Choroid plexus epithelial cell (primary cell): Measurements from ENCODE around the gene GANC.

Experiments
- DNase-seq: peaks from one replicate; pipeline ENCODE4 v3.0.0-alpha.2; 2010; ENCODE audit warnings: low read depth
- H3K4me3 ChIP-seq: 2 replicates; pipeline ENCODE4 v1.5.1; 2011; ENCODE audit warnings: low read depth, mild to moderate bottlenecking, control low read depth, low read length, moderate library complexity
- TF ChIP-seq, protein P1 (sequence below): conservative IDR thresholded peaks from 2 replicates; pipeline ENCODE4 v1.5.1; 2011; ENCODE audit warnings: low read depth, mild to moderate bottlenecking, control low read depth, inconsistent platforms, low read length, moderate library complexity

GANC gene

GRCh38 chr15:42385980-42386700 lies 113.1 kb downstream of the GANC start:
- DNase-seq: peak; percentile 17
- H3K4me3 ChIP-seq: no peak overlapping the region
- TF ChIP-seq, protein P1, sequence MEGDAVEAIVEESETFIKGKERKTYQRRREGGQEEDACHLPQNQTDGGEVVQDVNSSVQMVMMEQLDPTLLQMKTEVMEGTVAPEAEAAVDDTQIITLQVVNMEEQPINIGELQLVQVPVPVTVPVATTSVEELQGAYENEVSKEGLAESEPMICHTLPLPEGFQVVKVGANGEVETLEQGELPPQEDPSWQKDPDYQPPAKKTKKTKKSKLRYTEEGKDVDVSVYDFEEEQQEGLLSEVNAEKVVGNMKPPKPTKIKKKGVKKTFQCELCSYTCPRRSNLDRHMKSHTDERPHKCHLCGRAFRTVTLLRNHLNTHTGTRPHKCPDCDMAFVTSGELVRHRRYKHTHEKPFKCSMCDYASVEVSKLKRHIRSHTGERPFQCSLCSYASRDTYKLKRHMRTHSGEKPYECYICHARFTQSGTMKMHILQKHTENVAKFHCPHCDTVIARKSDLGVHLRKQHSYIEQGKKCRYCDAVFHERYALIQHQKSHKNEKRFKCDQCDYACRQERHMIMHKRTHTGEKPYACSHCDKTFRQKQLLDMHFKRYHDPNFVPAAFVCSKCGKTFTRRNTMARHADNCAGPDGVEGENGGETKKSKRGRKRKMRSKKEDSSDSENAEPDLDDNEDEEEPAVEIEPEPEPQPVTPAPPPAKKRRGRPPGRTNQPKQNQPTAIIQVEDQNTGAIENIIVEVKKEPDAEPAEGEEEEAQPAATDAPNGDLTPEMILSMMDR: no peak

DNA sequence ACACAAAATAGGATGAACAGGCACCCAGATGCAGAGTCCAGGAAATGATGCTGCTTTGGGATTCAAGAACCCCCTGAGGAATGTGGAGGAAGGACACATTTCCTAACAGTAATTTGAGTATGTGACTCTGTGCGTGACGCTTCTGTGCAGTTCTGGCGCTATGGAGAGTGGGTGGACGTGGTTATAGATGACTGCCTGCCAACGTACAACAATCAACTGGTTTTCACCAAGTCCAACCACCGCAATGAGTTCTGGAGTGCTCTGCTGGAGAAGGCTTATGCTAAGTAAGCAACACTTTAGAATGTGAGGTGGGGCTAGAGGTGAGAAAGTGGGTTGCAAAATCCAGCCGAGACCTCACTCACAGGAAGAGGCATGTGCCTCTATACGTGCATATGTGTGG lies 114.6 kb downstream of the GANC start:
- TF ChIP-seq, protein P1: no peak
- no peak overlapping the region for H3K4me3 ChIP-seq
- no peak for DNase-seq

GRCh38 chr15:42392309-42393024 lies 119.5 kb downstream of the GANC start:
- DNase-seq: peak; percentile 15
- TF ChIP-seq, protein P1: no peak
- H3K4me3 ChIP-seq: no peak overlapping the region

DNA sequence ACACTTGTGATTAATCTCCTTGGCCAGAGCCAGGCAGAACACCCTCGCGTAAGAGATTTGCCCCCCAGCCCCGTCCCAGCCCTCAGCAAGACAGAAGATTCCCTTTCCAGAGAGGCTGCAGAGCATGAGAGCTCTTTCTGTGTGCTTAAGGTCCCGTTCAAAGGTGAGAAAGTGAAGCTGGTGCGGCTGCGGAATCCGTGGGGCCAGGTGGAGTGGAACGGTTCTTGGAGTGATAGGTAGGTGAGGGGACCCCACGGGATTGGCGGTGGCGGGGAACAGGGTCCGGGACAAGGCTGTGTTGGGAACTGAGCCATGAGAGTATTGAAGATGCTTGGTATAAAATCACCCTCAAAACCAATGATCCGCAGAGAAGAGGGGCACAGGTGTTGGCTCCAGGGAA lies 121.1 kb downstream of the GANC start:
- TF ChIP-seq, protein P1: no peak
- no peak overlapping the region for H3K4me3 ChIP-seq
- no peak for DNase-seq

GRCh38 chr15:42395838-42396237 lies 122.8 kb downstream of the GANC start:
- no peak for DNase-seq
- no peak overlapping the region for H3K4me3 ChIP-seq

GRCh38 chr15:42401544-42402454 lies 128.8 kb downstream of the GANC start:
- H3K4me3 ChIP-seq: no peak overlapping the region
- TF ChIP-seq, protein P1: no peak
- no peak for DNase-seq

More at GRCh38 chr15:42395838-42396237, 122.8 kb downstream of the GANC start:
- TF ChIP-seq, protein P1: no peak
